NCI-H2029 (cell line): ENCODE results near the gene MED28.
"Not testable (repeated sequence)": the region's sequence is repeated elsewhere in the genome, so short reads cannot be mapped to it uniquely, and the experiment has no call there.

Experiments
- DNase-seq: peaks from one replicate; lab custom pipeline; 2025; lab: John Stamatoyannopoulos, UW

The MED28 gene

GRCh38 chr4:17618926-17619325 lies 4.5 kb downstream of the MED28 start:
- DNase-seq, result no peak

- no peak for DNase-seq
Measured at GRCh38 chr4:17619416-17620105, 5.1 kb downstream of the MED28 start.

GRCh38 chr4:17623451-17624001 lies 9.1 kb downstream of the MED28 start:
- no peak for DNase-seq

GRCh38 chr4:17624821-17625220 lies 10.4 kb downstream of the MED28 start:
- DNase-seq, result no peak

GRCh38 chr4:17630228-17630627 lies 15.8 kb downstream of the MED28 start:
- DNase-seq, result no peak

- DNase-seq, result no peak
Measured at GRCh38 chr4:17633600-17633999, 19.2 kb downstream of the MED28 start.

- DNase-seq, result no peak
Measured at GRCh38 chr4:17635056-17635455, 20.6 kb downstream of the MED28 start.

GRCh38 chr4:17636341-17636695 lies 21.9 kb downstream of the MED28 start:
- DNase-seq, result no peak

GRCh38 chr4:17636696-17637622 lies 22.5 kb downstream of the MED28 start:
- DNase-seq, result peak; percentile 42

GRCh38 chr4:17639136-17639535 lies 24.7 kb downstream of the MED28 start:
- no peak for DNase-seq

- no peak for DNase-seq
Measured at GRCh38 chr4:17642398-17642783, 27.9 kb downstream of the MED28 start.

- peak; percentile 29 for DNase-seq
Measured at GRCh38 chr4:17646693-17647092, 32.3 kb downstream of the MED28 start.

- DNase-seq, result no peak
Measured at GRCh38 chr4:17647176-17647806, 32.9 kb downstream of the MED28 start.

GRCh38 chr4:17647927-17648326 lies 33.5 kb downstream of the MED28 start:
- DNase-seq, result no peak

GRCh38 chr4:17650406-17650805 lies 36.0 kb downstream of the MED28 start:
- no peak for DNase-seq

- DNase-seq, result no peak
Measured at GRCh38 chr4:17654701-17655100, 40.3 kb downstream of the MED28 start.

GRCh38 chr4:17657090-17657489 lies 42.6 kb downstream of the MED28 start:
- no peak for DNase-seq

GRCh38 chr4:17657849-17658248 lies 43.4 kb downstream of the MED28 start:
- no peak for DNase-seq

- not testable (repeated sequence) for DNase-seq
Measured at GRCh38 chr4:17659196-17659595, 44.8 kb downstream of the MED28 start.

- DNase-seq, result no peak
Measured at GRCh38 chr4:17662694-17663093, 48.3 kb downstream of the MED28 start.

- DNase-seq, result no peak
Measured at GRCh38 chr4:17664755-17665154, 50.3 kb downstream of the MED28 start.

GRCh38 chr4:17665346-17665745 lies 50.9 kb downstream of the MED28 start:
- no peak for DNase-seq

GRCh38 chr4:17665852-17666251 lies 51.4 kb downstream of the MED28 start:
- DNase-seq, result no peak
